Nephron progenitor cell (in vitro differentiated cells): Measurements from ENCODE around the gene CCDC63.

ENCODE experiments used
- DNase-seq: peaks from one replicate; pipeline ENCODE4 v3.0.0; 2021
- H3K27ac Mint-ChIP-seq: 2 replicates; pipeline ENCODE4 v1.8.0; 2021; ENCODE audit warnings: mild to moderate bottlenecking, moderate library complexity, mixed read lengths
- H3K27me3 Mint-ChIP-seq: 2 replicates; pipeline ENCODE4 v1.8.0; 2021; ENCODE audit warnings: mild to moderate bottlenecking, low read depth, mixed read lengths; ENCODE audit not compliant: poor library complexity
- H3K36me3 Mint-ChIP-seq: 2 replicates; pipeline ENCODE4 v1.8.0; 2021; ENCODE audit warnings: low read depth, mixed read lengths
- H3K4me1 Mint-ChIP-seq: 2 replicates; pipeline ENCODE4 v1.8.0; 2021; ENCODE audit warnings: mixed read lengths
- H3K4me3 Mint-ChIP-seq: 2 replicates; pipeline ENCODE4 v1.8.0; 2021; ENCODE audit warnings: mild to moderate bottlenecking, moderate library complexity, mixed read lengths
- H3K9me3 Mint-ChIP-seq: 2 replicates; pipeline ENCODE4 v1.8.0; 2021; ENCODE audit warnings: mild to moderate bottlenecking, moderate library complexity, mixed read lengths
- TF ChIP-seq, protein P1 (sequence below): fragments of 200-600 bp; sonication (generic); IDR thresholded peaks from 2 replicates; pipeline ENCODE4 v1.5.0; 2021; ENCODE audit warnings: antibody characterized with exemption

The CCDC63 gene

DNA sequence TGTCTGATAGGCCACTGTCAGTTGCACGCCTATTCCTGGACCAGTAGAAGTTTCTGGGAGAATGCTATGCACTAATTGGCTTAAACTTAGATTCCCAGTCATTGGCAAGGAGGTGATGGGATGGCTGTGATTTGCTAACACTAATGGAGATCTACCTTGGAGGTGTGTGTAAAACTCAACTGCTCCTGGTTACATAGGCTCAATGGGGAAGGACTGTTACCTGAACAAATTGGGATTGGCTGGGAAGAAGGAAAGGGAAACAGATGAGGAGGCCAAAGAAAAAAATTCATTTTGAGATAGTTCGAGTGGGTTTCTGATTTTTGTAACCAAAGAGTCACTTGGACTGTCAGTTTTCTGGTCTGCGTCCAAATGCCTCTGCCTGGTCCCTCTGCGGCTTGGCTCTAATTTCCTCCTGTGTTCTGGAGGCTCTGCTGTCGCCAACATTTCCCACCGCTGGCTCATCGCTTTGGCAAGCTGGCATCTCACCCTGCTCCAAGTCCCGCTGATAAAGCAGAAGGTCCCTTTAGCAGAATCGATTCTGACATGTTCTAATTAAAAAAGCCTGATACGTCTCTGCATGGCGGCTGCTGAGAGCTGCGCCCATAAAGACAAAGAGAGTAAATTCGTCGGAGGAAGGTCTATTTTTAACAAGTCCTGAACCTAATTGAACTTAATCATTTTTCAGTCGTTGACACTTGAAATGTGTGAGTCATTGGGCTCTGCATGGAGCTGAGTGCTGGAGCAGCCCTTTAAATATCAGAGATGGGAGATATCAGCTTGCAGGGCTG lies 2.0 kb upstream of the CCDC63 start:
- Mint-ChIP-seq H3K36me3 (no peaks in the 10 kb centered on the region), H3K27ac (no peak overlapping the region), H3K27me3 (peaks cover 75% of the 10 kb centered on the region), H3K4me3 (no peak overlapping the region), H3K4me1 (no peaks in the 10 kb centered on the region), H3K9me3 (peaks cover 3% of the 10 kb centered on the region)
- TF ChIP-seq, protein P1, sequence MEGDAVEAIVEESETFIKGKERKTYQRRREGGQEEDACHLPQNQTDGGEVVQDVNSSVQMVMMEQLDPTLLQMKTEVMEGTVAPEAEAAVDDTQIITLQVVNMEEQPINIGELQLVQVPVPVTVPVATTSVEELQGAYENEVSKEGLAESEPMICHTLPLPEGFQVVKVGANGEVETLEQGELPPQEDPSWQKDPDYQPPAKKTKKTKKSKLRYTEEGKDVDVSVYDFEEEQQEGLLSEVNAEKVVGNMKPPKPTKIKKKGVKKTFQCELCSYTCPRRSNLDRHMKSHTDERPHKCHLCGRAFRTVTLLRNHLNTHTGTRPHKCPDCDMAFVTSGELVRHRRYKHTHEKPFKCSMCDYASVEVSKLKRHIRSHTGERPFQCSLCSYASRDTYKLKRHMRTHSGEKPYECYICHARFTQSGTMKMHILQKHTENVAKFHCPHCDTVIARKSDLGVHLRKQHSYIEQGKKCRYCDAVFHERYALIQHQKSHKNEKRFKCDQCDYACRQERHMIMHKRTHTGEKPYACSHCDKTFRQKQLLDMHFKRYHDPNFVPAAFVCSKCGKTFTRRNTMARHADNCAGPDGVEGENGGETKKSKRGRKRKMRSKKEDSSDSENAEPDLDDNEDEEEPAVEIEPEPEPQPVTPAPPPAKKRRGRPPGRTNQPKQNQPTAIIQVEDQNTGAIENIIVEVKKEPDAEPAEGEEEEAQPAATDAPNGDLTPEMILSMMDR = no peak
- no peak for DNase-seq

DNA sequence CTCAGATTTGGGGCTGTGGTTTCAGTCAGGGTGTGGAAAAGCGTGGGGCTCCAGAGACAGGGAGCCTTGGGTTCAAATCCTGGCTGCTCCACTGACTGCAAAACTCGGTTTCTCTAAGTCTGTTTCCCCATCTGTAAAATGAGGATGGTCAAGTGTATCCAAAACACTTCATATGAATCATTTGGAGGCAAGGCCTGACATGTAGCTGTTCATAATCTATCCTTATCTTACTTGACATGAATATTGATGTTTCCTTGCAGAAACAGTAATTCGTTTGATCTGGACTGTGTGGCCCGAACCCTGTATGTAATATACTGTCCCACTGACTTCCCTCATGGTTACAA lies 1.5 kb upstream of the CCDC63 start:
- H3K4me1 Mint-ChIP-seq = no peaks in the 10 kb centered on the region
- peaks cover 3% of the 10 kb centered on the region for H3K9me3 Mint-ChIP-seq
- H3K27me3 Mint-ChIP-seq = peaks cover 78% of the 10 kb centered on the region
- H3K4me3 Mint-ChIP-seq = no peak overlapping the region
- H3K27ac Mint-ChIP-seq = no peak overlapping the region
- TF ChIP-seq, protein P1 = no peak
- no peak for DNase-seq
- H3K36me3 Mint-ChIP-seq = no peaks in the 10 kb centered on the region

DNA sequence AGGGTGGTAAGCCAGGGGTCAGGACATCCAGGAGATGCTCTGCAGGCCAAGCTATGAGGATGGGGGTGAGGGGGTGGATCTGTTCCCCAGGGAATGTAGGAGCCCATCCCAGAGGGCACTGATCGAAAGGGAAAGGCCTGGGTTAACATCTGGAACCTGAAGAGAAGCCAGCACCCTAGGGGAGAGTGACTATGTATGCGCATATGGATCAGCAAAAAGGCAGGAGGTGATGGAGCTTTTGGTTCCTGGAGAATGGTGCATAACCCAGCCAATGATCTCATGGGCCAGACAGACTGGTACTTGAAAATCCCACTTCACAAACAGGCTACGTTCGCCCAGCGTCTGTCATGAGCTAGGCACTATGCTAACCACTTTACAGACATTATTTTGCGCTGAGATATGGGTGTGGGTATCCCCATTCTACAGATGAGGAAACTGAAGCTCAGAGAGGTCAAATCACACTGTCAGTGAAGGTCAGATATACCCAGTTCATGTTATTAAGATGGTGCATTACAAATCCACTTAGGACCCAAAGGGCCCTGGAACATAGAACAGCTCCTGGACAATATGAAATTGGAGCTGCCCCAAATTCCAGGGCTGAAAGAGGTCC lies 1.6 kb downstream of the CCDC63 start:
- Mint-ChIP-seq H3K27ac (no peak overlapping the region), H3K27me3 (peaks cover 87% of the 10 kb centered on the region), H3K4me1 (peaks cover 5% of the 10 kb centered on the region), H3K9me3 (peaks cover 3% of the 10 kb centered on the region), H3K36me3 (no peaks in the 10 kb centered on the region), H3K4me3 (no peak overlapping the region)
- no peak for DNase-seq
- TF ChIP-seq, protein P1 = no peak

DNA sequence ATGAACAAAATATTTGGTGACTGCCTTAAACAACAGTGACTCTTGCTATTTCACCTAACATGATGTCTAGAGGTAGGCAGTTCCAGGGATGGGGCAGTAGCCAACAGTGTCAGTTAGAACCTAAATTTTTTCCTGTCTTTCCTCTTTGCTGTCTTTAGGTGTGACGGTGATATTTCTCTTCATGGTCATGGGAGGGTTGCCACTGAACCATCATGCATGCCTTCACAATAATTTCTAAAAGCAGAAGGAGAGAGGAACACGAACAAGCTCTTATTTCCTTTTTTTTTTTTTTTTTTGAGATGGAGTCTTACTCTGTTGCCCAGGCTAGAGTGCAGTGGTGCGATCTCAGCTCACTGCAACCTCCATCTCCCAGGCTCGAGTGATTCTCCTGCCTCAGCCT lies 2.4 kb downstream of the CCDC63 start:
- H3K27ac Mint-ChIP-seq = no peak overlapping the region
- peaks cover 82% of the 10 kb centered on the region for H3K27me3 Mint-ChIP-seq
- no peak for DNase-seq
- H3K4me1 Mint-ChIP-seq = peaks cover 10% of the 10 kb centered on the region
- TF ChIP-seq, protein P1 = no peak
- no peaks in the 10 kb centered on the region for H3K36me3 Mint-ChIP-seq
- H3K4me3 Mint-ChIP-seq = no peak overlapping the region
- H3K9me3 Mint-ChIP-seq = no peaks in the 10 kb centered on the region

DNA sequence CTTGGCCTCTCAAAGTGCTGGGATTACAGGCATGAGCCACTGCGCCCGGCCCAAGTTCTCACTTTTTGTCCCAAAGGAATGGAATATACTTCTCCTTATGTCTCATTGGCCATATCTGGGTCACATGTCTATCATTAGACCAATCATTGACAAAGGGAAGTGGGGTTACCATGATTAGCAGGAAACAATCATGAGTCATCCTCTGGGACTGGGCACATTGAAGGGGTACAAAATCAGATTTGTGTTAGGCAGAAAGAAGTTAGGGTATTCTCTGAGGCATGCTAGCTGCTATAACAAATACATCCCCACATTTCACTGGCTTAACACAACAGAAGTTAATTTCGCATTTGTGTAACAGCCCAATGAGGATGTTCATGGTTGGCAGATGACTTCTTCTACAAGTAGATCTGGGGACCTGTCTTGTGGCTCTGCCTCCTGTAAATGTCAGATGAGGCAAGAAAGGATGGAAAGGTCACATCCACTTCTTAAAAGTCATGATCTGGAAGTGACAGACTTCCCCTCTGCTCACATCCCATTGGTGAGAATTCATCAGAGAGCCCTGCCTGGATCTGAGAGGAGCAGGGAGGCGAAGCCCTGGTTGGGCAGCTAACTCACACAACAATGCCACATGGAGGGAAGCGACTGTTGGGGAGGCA lies 3.1 kb downstream of the CCDC63 start:
- Mint-ChIP-seq H3K9me3 (no peaks in the 10 kb centered on the region), H3K4me1 (peaks cover 10% of the 10 kb centered on the region), H3K27me3 (peaks cover 75% of the 10 kb centered on the region), H3K36me3 (no peaks in the 10 kb centered on the region), H3K4me3 (no peak overlapping the region), H3K27ac (no peak overlapping the region)
- DNase-seq = no peak
- TF ChIP-seq, protein P1 = no peak
